ENCODE data around the gene TPK1. TPM values are rescaled to one million over a fixed set of nuclear protein-coding genes. Genes with fewer than 3 reads are reported as not detected.
A peak's percentile ranks its signal among the peaks of the same experiment; 100 is the strongest.

Gene TPK1
- polyA plus RNA-seq, 6 donors from 2014 or later: 29.0 to 43.8 (median 38.3) TPM

GRCh38 chr7:144670218-144670617 is 165.6 kb downstream of the TPK1 start:
- DNase-seq: no peak
- no peak for ATAC-seq (ENCODE audit: low read depth in 2 of 2)
- no peaks in the 10 kb centered on the region for H3K4me1 Mint-ChIP-seq
- H3K9me3 Mint-ChIP-seq: peaks cover 0 to 2% (median 0%) of the 10 kb centered on the region in 7 donors
- H3K27ac Mint-ChIP-seq: no peak overlapping the region
- no peaks in the 10 kb centered on the region for H3K27me3 Mint-ChIP-seq
- peaks cover 10 to 11% of the 10 kb centered on the region in 2 donors for H3K36me3 Mint-ChIP-seq
- H3K4me3 Mint-ChIP-seq: no peak overlapping the region

GRCh38 chr7:144668503-144668902 is 167.3 kb downstream of the TPK1 start:
- Mint-ChIP-seq H3K9me3 (peaks cover 0 to 10% (median 5%) of the 10 kb centered on the region in 7 donors), H3K4me1 (no peaks in the 10 kb centered on the region), H3K27me3 (no peaks in the 10 kb centered on the region), H3K4me3 (no peak overlapping the region), H3K36me3 (peaks cover 15 to 20% of the 10 kb centered on the region in 2 donors), H3K27ac (no peak overlapping the region)
- no peak for DNase-seq
- no peak for ATAC-seq (ENCODE audit: low read depth in 2 of 2)

GRCh38 chr7:144665689-144666381 is 170.0 kb downstream of the TPK1 start:
- peaks cover 0 to 10% (median 5%) of the 10 kb centered on the region in 7 donors for H3K9me3 Mint-ChIP-seq
- H3K4me1 Mint-ChIP-seq: no peaks in the 10 kb centered on the region
- no peak overlapping the region for H3K4me3 Mint-ChIP-seq
- H3K27me3 Mint-ChIP-seq: no peaks in the 10 kb centered on the region
- H3K36me3 Mint-ChIP-seq: peaks cover 15 to 26% of the 10 kb centered on the region in 2 donors
- ATAC-seq (ENCODE audit: low read depth in 2 of 2) (no peak), DNase-seq (no peak)
- no peak overlapping the region for H3K27ac Mint-ChIP-seq

- DNase-seq: no peak
- no peaks in the 10 kb centered on the region for H3K27me3 Mint-ChIP-seq
- no peak overlapping the region for H3K27ac Mint-ChIP-seq
- H3K4me1 Mint-ChIP-seq: peaks cover 2 to 14% (median 3%) of the 10 kb centered on the region in 3 donors
- peaks cover 0 to 7% of the 10 kb centered on the region in 2 donors for H3K36me3 Mint-ChIP-seq
- H3K4me3 Mint-ChIP-seq: no peak overlapping the region
- no peak for ATAC-seq (ENCODE audit: low read depth in 2 of 2)
- peaks cover 0 to under 1% (median 0%) of the 10 kb centered on the region in 7 donors for H3K9me3 Mint-ChIP-seq
These were observed 176.6 kb downstream of the TPK1 start for GRCh38 chr7:144659211-144659610.

- H3K9me3 Mint-ChIP-seq: peaks cover 0 to 2% (median 0%) of the 10 kb centered on the region in 7 donors
- H3K36me3 Mint-ChIP-seq: no peaks in the 10 kb centered on the region
- H3K27me3 Mint-ChIP-seq: no peaks in the 10 kb centered on the region
- H3K4me3 Mint-ChIP-seq: no peak overlapping the region
- ATAC-seq (ENCODE audit: low read depth in 2 of 2) (no peak), DNase-seq (no peak)
- H3K4me1 Mint-ChIP-seq: peaks cover 8 to 22% (median 10%) of the 10 kb centered on the region in 3 donors
- peak overlapping the region in 1 of 6 donors; percentile 7 for H3K27ac Mint-ChIP-seq
These were observed 178.8 kb downstream of the TPK1 start for GRCh38 chr7:144656965-144657517.

- ATAC-seq (ENCODE audit: low read depth in 2 of 2) (no peak), DNase-seq (no peak)
- Mint-ChIP-seq H3K27me3 (no peaks in the 10 kb centered on the region), H3K9me3 (peaks cover 0 to 9% (median 4%) of the 10 kb centered on the region in 7 donors), H3K27ac (peak overlapping the region in 2 of 6 donors; percentile 7 to 24), H3K4me1 (peaks cover 10 to 22% (median 10%) of the 10 kb centered on the region in 3 donors), H3K4me3 (no peak overlapping the region), H3K36me3 (peaks cover 9 to 12% of the 10 kb centered on the region in 2 donors)
These were observed 182.4 kb downstream of the TPK1 start for GRCh38 chr7:144653449-144653848.

GRCh38 chr7:144650439-144650838 is 185.4 kb downstream of the TPK1 start:
- Mint-ChIP-seq H3K36me3 (peaks cover 15 to 29% of the 10 kb centered on the region in 2 donors), H3K27ac (no peak overlapping the region), H3K27me3 (no peaks in the 10 kb centered on the region), H3K4me3 (no peak overlapping the region), H3K4me1 (peaks cover 10 to 12% (median 10%) of the 10 kb centered on the region in 3 donors), H3K9me3 (peaks cover 0 to 9% (median 4%) of the 10 kb centered on the region in 7 donors)
- ATAC-seq (ENCODE audit: low read depth in 2 of 2) (no peak), DNase-seq (no peak)

- Mint-ChIP-seq H3K4me1 (peaks cover 6 to 7% (median 7%) of the 10 kb centered on the region in 3 donors), H3K4me3 (no peak overlapping the region), H3K36me3 (peaks cover 15 to 38% of the 10 kb centered on the region in 2 donors), H3K9me3 (peaks cover 0 to 9% (median 4%) of the 10 kb centered on the region in 7 donors), H3K27me3 (no peaks in the 10 kb centered on the region), H3K27ac (no peak overlapping the region)
- no peak for ATAC-seq (ENCODE audit: low read depth in 2 of 2)
- no peak for DNase-seq
These were observed 186.7 kb downstream of the TPK1 start for GRCh38 chr7:144649120-144649519.

GRCh38 chr7:144641389-144642044 is 194.3 kb downstream of the TPK1 start:
- H3K27me3 Mint-ChIP-seq: no peaks in the 10 kb centered on the region
- peaks cover 0 to 18% of the 10 kb centered on the region in 2 donors for H3K36me3 Mint-ChIP-seq
- H3K4me3 Mint-ChIP-seq: no peak overlapping the region
- DNase-seq (no peak), ATAC-seq (ENCODE audit: low read depth in 2 of 2) (no peak)
- peaks cover 0 to 6% (median 0%) of the 10 kb centered on the region in 3 donors for H3K4me1 Mint-ChIP-seq
- no peaks in the 10 kb centered on the region for H3K9me3 Mint-ChIP-seq
- H3K27ac Mint-ChIP-seq: peak overlapping the region in 1 of 6 donors; percentile 14

- no peaks in the 10 kb centered on the region for H3K27me3 Mint-ChIP-seq
- H3K9me3 Mint-ChIP-seq: peaks cover 7 to 32% (median 12%) of the 10 kb centered on the region in 7 donors
- H3K27ac Mint-ChIP-seq: no peak overlapping the region
- peaks cover 20 to 29% of the 10 kb centered on the region in 2 donors for H3K36me3 Mint-ChIP-seq
- DNase-seq: no peak
- ATAC-seq (ENCODE audit: low read depth in 2 of 2): no peak
- no peaks in the 10 kb centered on the region for H3K4me1 Mint-ChIP-seq
- no peak overlapping the region for H3K4me3 Mint-ChIP-seq
These were observed 203.1 kb downstream of the TPK1 start for GRCh38 chr7:144632724-144633123.

- no peak for DNase-seq
- Mint-ChIP-seq H3K27me3 (no peaks in the 10 kb centered on the region), H3K9me3 (peaks cover 7 to 39% (median 14%) of the 10 kb centered on the region in 7 donors), H3K4me3 (no peak overlapping the region), H3K27ac (no peak overlapping the region), H3K36me3 (peaks cover 20 to 36% of the 10 kb centered on the region in 2 donors), H3K4me1 (peaks cover 8 to 11% (median 8%) of the 10 kb centered on the region in 3 donors)
- no peak for ATAC-seq (ENCODE audit: low read depth in 2 of 2)
These were observed 206.3 kb downstream of the TPK1 start for GRCh38 chr7:144629598-144629997.

GRCh38 chr7:144629011-144629410 is 206.8 kb downstream of the TPK1 start:
- Mint-ChIP-seq H3K36me3 (peaks cover 20 to 42% of the 10 kb centered on the region in 2 donors), H3K27ac (no peak overlapping the region), H3K27me3 (no peaks in the 10 kb centered on the region), H3K4me3 (no peak overlapping the region), H3K9me3 (peaks cover 7 to 43% (median 14%) of the 10 kb centered on the region in 7 donors), H3K4me1 (peaks cover 11 to 16% (median 12%) of the 10 kb centered on the region in 3 donors)
- ATAC-seq (ENCODE audit: low read depth in 2 of 2) (no peak), DNase-seq (no peak)

- Mint-ChIP-seq H3K4me1 (peaks cover 11 to 16% (median 12%) of the 10 kb centered on the region in 3 donors), H3K36me3 (peaks cover 20 to 45% of the 10 kb centered on the region in 2 donors), H3K27ac (peak overlapping the region in 1 of 6 donors; percentile 3)
These were observed 207.7 kb downstream of the TPK1 start for GRCh38 chr7:144628176-144628575.

More at GRCh38 chr7:144628176-144628575, 207.7 kb downstream of the TPK1 start:
- DNase-seq (no peak), ATAC-seq (ENCODE audit: low read depth in 2 of 2) (no peak)
- H3K9me3 Mint-ChIP-seq: peaks cover 7 to 43% (median 14%) of the 10 kb centered on the region in 7 donors
- no peak overlapping the region for H3K4me3 Mint-ChIP-seq
- no peaks in the 10 kb centered on the region for H3K27me3 Mint-ChIP-seq
